B cell (primary cell): ENCODE results near the gene FKBP2.

Experiments used
- CTCF ChIP-seq: fragments of 200-600 bp; IDR thresholded peaks from one replicate; pipeline ENCODE4 v1.8.0; 2022; ENCODE audit warnings: antibody characterized with exemption, mild to moderate bottlenecking
- EZH2 ChIP-seq: IDR thresholded peaks from 2 replicates; pipeline ENCODE4 v1.6.1; 2012; ENCODE audit warnings: borderline replicate concordance, low read depth, mild to moderate bottlenecking, moderate library complexity, low read length; ENCODE audit not compliant: insufficient read depth, poor library complexity, severe bottlenecking

DNA sequence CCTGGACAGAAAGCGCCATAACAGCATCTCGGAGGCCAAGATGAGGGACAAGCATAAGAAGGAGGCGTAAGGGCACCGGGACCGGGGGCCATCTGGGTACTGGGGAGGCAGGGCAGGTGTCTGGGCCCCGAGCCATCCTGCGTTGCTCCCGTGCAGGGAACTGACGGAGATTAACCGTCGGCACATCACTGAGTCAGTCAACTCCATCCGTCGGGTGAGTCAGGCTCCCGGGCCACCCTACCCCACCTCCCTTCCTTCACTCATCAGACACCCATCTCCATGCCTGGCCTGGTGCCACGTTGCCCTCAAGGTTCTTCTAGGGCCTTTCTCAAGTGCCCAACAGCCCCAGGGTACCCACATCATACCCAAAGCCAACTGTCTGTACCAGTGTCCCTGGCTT lies 25.4 kb downstream of the FKBP2 start:
- TF ChIP-seq CTCF = no peak
- TF ChIP-seq EZH2 = no peak
